Mesendoderm (in vitro differentiated cells): ENCODE results near the gene SMIM45.

Experiments used
- DNase-seq: peaks from one replicate; pipeline ENCODE4 v3.0.0; 2013
- H2AK5ac ChIP-seq: 2 replicates; pipeline ENCODE4 v1.6.1; 2013; ENCODE audit warnings: low read length, inconsistent platforms
- H2BK120ac ChIP-seq: 2 replicates; pipeline ENCODE4 v1.6.1; 2013; ENCODE audit warnings: low read depth, mild to moderate bottlenecking, low read length, moderate library complexity, mixed read lengths
- H2BK15ac ChIP-seq: replicated peaks from 2 replicates; pipeline ENCODE4 v1.6.1; 2013; ENCODE audit warnings: low read depth, mild to moderate bottlenecking, moderate library complexity
- H2BK5ac ChIP-seq: 2 replicates; pipeline ENCODE4 v1.6.1; 2013; ENCODE audit warnings: low read length, inconsistent platforms
- H3K18ac ChIP-seq: 2 replicates; pipeline ENCODE4 v1.6.1; 2013; ENCODE audit warnings: mild to moderate bottlenecking, low read length, mixed read lengths
- H3K23ac ChIP-seq: one replicate; pipeline ENCODE4 v1.6.1; 2013; ENCODE audit warnings: low read length
- H3K27ac ChIP-seq: 2 replicates; pipeline ENCODE4 v1.5.1; 2013; ENCODE audit warnings: low read depth, mild to moderate bottlenecking, inconsistent platforms, low read length, moderate library complexity
- H3K27me3 ChIP-seq: 2 replicates; pipeline ENCODE4 v1.6.1; 2013; ENCODE audit warnings: low read length, control low read depth, mild to moderate bottlenecking, inconsistent platforms; ENCODE audit not compliant: insufficient read depth, poor library complexity
- H3K36me3 ChIP-seq: 2 replicates; pipeline ENCODE4 v1.6.1; 2013; ENCODE audit warnings: low read length, inconsistent platforms; ENCODE audit not compliant: control insufficient read depth, insufficient read depth
- H3K4ac ChIP-seq: one replicate; pipeline ENCODE4 v1.6.1; 2013; ENCODE audit warnings: low read depth, mild to moderate bottlenecking, low read length, moderate library complexity
- H3K4me1 ChIP-seq: 2 replicates; pipeline ENCODE4 v1.6.1; 2013; ENCODE audit warnings: low read depth, low read length, inconsistent platforms; ENCODE audit not compliant: control insufficient read depth
- H3K4me2 ChIP-seq: 2 replicates; pipeline ENCODE4 v1.6.1; 2013; ENCODE audit warnings: low read length
- H3K4me3 ChIP-seq: 2 replicates; pipeline ENCODE4 v1.5.1; 2013; ENCODE audit warnings: mild to moderate bottlenecking, low read length
- H3K56ac ChIP-seq: one replicate; pipeline ENCODE4 v1.6.1; 2013; ENCODE audit warnings: low read length
- H3K79me1 ChIP-seq: 2 replicates; pipeline ENCODE4 v1.6.1; 2013; ENCODE audit warnings: low read length, inconsistent platforms
- H3K79me2 ChIP-seq: 2 replicates; pipeline ENCODE4 v1.6.1; 2013; ENCODE audit warnings: mild to moderate bottlenecking, low read length; ENCODE audit not compliant: control insufficient read depth, insufficient read depth
- H3K9ac ChIP-seq: 2 replicates; pipeline ENCODE4 v1.6.1; 2013; ENCODE audit warnings: low read length, inconsistent platforms
- H4K5ac ChIP-seq: one replicate; pipeline ENCODE4 v1.6.1; 2013; ENCODE audit warnings: low read length
- H4K8ac ChIP-seq: one replicate; pipeline ENCODE4 v1.6.1; 2013; ENCODE audit warnings: low read depth, mild to moderate bottlenecking, control low read depth, low read length, moderate library complexity
- WGBS: extraction: QIAGEN DNeasy Blood & Tissue Kit; methylation state at CpG from one replicate; pipeline ENCODE4 v1.1.7; 2013; ENCODE audit warnings: low lambda C conversion rate, missing lambda C conversion rate; ENCODE audit not compliant: insufficient coverage; ENCODE audit errors: extremely low coverage; 5-methylcytosine and 5-hydroxymethylcytosine counted together

SMIM45 gene

GRCh38 chr22:41983513-41984405, 31.8 kb downstream of the SMIM45 start:
- no peak overlapping the region for H4K8ac ChIP-seq
- H3K18ac ChIP-seq, result no peak overlapping the region
- H3K4ac ChIP-seq, result no peak overlapping the region
- no peak overlapping the region for H2BK15ac ChIP-seq
- no peaks in the 10 kb centered on the region for H3K79me2 ChIP-seq
- no peak overlapping the region for H2BK120ac ChIP-seq
- no peak overlapping the region for H3K4me2 ChIP-seq
- no peak overlapping the region for H3K9ac ChIP-seq
- no peak overlapping the region for H2AK5ac ChIP-seq
- no peak overlapping the region for H2BK5ac ChIP-seq
- H3K56ac ChIP-seq, result no peak overlapping the region
- no peaks in the 10 kb centered on the region for H3K4me1 ChIP-seq
- WGBS, result no CpG with 5 or more reads among the region's 6 CpGs
- no peak for DNase-seq
- no peak overlapping the region for H3K4me3 ChIP-seq
- no peak overlapping the region for H4K5ac ChIP-seq
- no peaks in the 10 kb centered on the region for H3K36me3 ChIP-seq
- H3K79me1 ChIP-seq, result no peaks in the 10 kb centered on the region
- no peak overlapping the region for H3K23ac ChIP-seq
- no peaks in the 10 kb centered on the region for H3K27me3 ChIP-seq
- H3K27ac ChIP-seq, result no peak overlapping the region

DNA sequence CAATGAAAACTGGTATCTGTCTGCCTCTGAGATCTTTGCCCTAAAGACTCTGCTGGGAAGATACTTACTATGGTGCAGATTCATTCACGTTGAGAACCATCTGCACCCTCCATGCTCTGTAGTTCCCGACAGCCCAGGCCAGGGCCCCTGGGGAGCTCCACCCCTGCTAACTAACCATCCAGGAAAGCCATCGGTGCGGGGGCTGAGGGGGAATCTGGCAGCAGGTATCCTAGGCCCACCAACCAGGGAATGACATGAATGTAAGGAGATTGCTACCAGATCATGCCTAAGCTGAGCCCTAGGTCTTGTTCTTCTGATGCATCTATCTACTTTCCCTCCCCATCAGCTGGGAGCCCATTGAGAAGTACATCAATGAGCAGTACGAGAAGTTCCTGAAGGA, 35.3 kb downstream of the SMIM45 start:
- H3K9ac ChIP-seq, result no peak overlapping the region
- H4K8ac ChIP-seq, result no peak overlapping the region
- no peak overlapping the region for H3K56ac ChIP-seq
- H3K79me2 ChIP-seq, result no peaks in the 10 kb centered on the region
- no CpG with 5 or more reads among the region's 5 CpGs for WGBS
- H3K4me1 ChIP-seq, result no peaks in the 10 kb centered on the region
- no peak overlapping the region for H3K4ac ChIP-seq
- H3K27ac ChIP-seq, result no peak overlapping the region
- H3K79me1 ChIP-seq, result no peaks in the 10 kb centered on the region
- H3K27me3 ChIP-seq, result no peaks in the 10 kb centered on the region
- no peak overlapping the region for H4K5ac ChIP-seq
- H3K23ac ChIP-seq, result no peak overlapping the region
- DNase-seq, result no peak
- no peak overlapping the region for H2BK120ac ChIP-seq
- no peak overlapping the region for H2BK15ac ChIP-seq
- H3K18ac ChIP-seq, result no peak overlapping the region
- no peak overlapping the region for H2AK5ac ChIP-seq
- no peak overlapping the region for H3K4me2 ChIP-seq
- H2BK5ac ChIP-seq, result no peak overlapping the region
- no peaks in the 10 kb centered on the region for H3K36me3 ChIP-seq
- H3K4me3 ChIP-seq, result no peak overlapping the region

DNA sequence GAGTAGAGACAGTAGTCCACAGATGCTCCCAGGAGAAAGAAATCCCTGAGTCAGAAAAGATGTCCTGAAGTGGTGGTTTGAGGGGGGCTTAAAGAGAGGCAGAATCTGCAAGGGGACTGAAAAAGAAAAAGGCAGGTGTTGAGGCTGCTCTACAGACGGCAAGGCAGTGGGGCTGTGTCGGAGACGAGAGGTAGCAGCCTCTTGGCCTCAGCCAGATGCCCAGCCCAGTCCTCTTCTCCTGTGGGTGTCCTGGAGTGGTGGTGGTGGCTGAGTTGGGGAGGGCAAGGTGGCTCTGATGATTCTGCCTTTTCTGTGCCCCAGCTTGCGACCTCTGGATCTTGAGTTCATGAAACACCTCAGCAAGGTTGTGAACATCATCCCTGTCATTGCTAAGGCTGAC, 37.3 kb downstream of the SMIM45 start:
- Histone ChIP-seq H2BK5ac (no peak overlapping the region), H3K4me3 (no peak overlapping the region), H3K27me3 (no peaks in the 10 kb centered on the region), H3K23ac (no peak overlapping the region), H3K9ac (no peak overlapping the region), H3K4me2 (no peak overlapping the region), H2AK5ac (no peak overlapping the region), H4K8ac (no peak overlapping the region), H3K79me2 (no peaks in the 10 kb centered on the region), H3K36me3 (no peaks in the 10 kb centered on the region), H4K5ac (no peak overlapping the region), H3K79me1 (no peaks in the 10 kb centered on the region), H3K56ac (no peak overlapping the region), H3K27ac (no peak overlapping the region), H2BK120ac (no peak overlapping the region), H3K4me1 (no peaks in the 10 kb centered on the region), H3K18ac (no peak overlapping the region), H3K4ac (no peak overlapping the region), H2BK15ac (no peak overlapping the region)
- DNase-seq, result no peak
- no CpG with 5 or more reads among the region's 4 CpGs for WGBS

- no peak overlapping the region for H3K27ac ChIP-seq
- no CpG with 5 or more reads among the region's 7 CpGs for WGBS
- H3K4me2 ChIP-seq, result no peak overlapping the region
- H3K36me3 ChIP-seq, result no peaks in the 10 kb centered on the region
- no peak overlapping the region for H4K5ac ChIP-seq
- H3K4me1 ChIP-seq, result no peaks in the 10 kb centered on the region
- H3K4me3 ChIP-seq, result no peak overlapping the region
- no peak overlapping the region for H3K18ac ChIP-seq
- no peak overlapping the region for H3K9ac ChIP-seq
- DNase-seq, result no peak
- H3K79me1 ChIP-seq, result no peaks in the 10 kb centered on the region
- no peaks in the 10 kb centered on the region for H3K27me3 ChIP-seq
- H3K79me2 ChIP-seq, result no peaks in the 10 kb centered on the region
- H2AK5ac ChIP-seq, result no peak overlapping the region
- no peak overlapping the region for H3K4ac ChIP-seq
- H2BK15ac ChIP-seq, result no peak overlapping the region
- no peak overlapping the region for H4K8ac ChIP-seq
- no peak overlapping the region for H3K23ac ChIP-seq
- H2BK120ac ChIP-seq, result no peak overlapping the region
- no peak overlapping the region for H2BK5ac ChIP-seq
- no peak overlapping the region for H3K56ac ChIP-seq
Measured at GRCh38 chr22:41991111-41991510, 39.2 kb downstream of the SMIM45 start.

GRCh38 chr22:41992496-41992895, 40.5 kb downstream of the SMIM45 start:
- Histone ChIP-seq H3K27ac (no peak overlapping the region), H3K18ac (no peak overlapping the region), H3K56ac (no peak overlapping the region), H3K23ac (no peak overlapping the region), H3K4me1 (no peaks in the 10 kb centered on the region), H4K8ac (no peak overlapping the region), H3K27me3 (no peaks in the 10 kb centered on the region), H3K4me2 (no peak overlapping the region), H3K79me2 (no peaks in the 10 kb centered on the region), H2AK5ac (no peak overlapping the region), H3K9ac (no peak overlapping the region), H4K5ac (no peak overlapping the region), H3K79me1 (no peaks in the 10 kb centered on the region), H2BK120ac (no peak overlapping the region), H3K4me3 (no peak overlapping the region), H2BK5ac (no peak overlapping the region), H2BK15ac (no peak overlapping the region), H3K4ac (no peak overlapping the region), H3K36me3 (no peaks in the 10 kb centered on the region)
- no peak for DNase-seq
- no CpG with 5 or more reads among the region's 5 CpGs for WGBS

DNA sequence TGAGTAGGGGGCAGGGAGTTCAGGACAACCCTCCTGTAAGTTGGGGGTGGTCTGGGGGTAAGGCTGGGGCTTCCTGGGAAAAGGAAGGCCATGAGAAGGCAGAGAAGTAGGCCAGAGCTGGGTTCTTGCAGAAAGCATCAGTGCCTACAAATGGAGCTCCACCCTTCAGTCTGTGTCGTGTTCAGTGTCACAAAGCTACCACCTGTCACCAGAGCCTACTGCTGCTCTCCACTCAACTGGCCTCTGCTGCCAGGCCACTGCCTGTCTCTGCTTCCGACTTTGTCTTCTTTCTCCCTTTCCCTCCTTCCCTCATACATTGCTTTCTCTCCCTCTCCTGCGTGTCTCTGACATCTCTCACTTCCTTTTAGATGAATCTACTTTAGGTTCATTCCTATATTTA, 43.3 kb downstream of the SMIM45 start:
- no peak overlapping the region for H2BK15ac ChIP-seq
- no peak overlapping the region for H3K27ac ChIP-seq
- H4K5ac ChIP-seq, result no peak overlapping the region
- no peaks in the 10 kb centered on the region for H3K79me1 ChIP-seq
- no peak overlapping the region for H3K4me3 ChIP-seq
- no peaks in the 10 kb centered on the region for H3K27me3 ChIP-seq
- no peak overlapping the region for H2BK120ac ChIP-seq
- H3K4me2 ChIP-seq, result no peak overlapping the region
- H2AK5ac ChIP-seq, result no peak overlapping the region
- DNase-seq, result no peak
- no peak overlapping the region for H2BK5ac ChIP-seq
- no peak overlapping the region for H3K18ac ChIP-seq
- no peak overlapping the region for H3K56ac ChIP-seq
- H3K23ac ChIP-seq, result no peak overlapping the region
- H3K4me1 ChIP-seq, result no peaks in the 10 kb centered on the region
- H3K4ac ChIP-seq, result no peak overlapping the region
- no peak overlapping the region for H3K9ac ChIP-seq
- WGBS, result no CpG with 5 or more reads among the region's 3 CpGs
- H4K8ac ChIP-seq, result no peak overlapping the region
- H3K36me3 ChIP-seq, result no peaks in the 10 kb centered on the region
- H3K79me2 ChIP-seq, result no peaks in the 10 kb centered on the region
